MCF 10A (cell line): Measurements from ENCODE around the gene GPR179. TPM values are rescaled to one million over a fixed set of nuclear protein-coding genes. Genes with fewer than 3 reads are reported as not detected.

Source experiments
- BruUV-seq: library from RNA; stranded (reverse); fragments of 400-500 nt; replicated peaks from 2 replicates; lab custom pipeline; 2021; lab: Mats Ljungman, UMichigan
- CTCF ChIA-PET: fragments of 300-600 bp; sonication (Branson Sonifier 250); formaldehyde crosslinking; extraction: SDS; loops from one replicate; lab custom pipeline; 2021; ENCODE audit warnings: antibody characterized with exemption, inconsistent platforms; lab: Yijun Ruan, JAX
- POLR2A ChIA-PET: fragments of 300-600, 350-650 bp; sonication (Branson Sonifier 250); formaldehyde crosslinking; extraction: SDS; loops from one replicate; lab custom pipeline; 2020; ENCODE audit warnings: antibody characterized with exemption, inconsistent platforms; lab: Yijun Ruan, JAX
- DNase-seq: peaks from one replicate; pipeline ENCODE4 v3.0.0-alpha.2; 2018; ENCODE audit not compliant: unreplicated experiment
- H3K27ac Mint-ChIP-seq: one replicate; pipeline ENCODE4 v1.8.0; 2022; ENCODE audit warnings: mild to moderate bottlenecking, low read depth, mixed read lengths; ENCODE audit not compliant: unreplicated experiment
- H3K27me3 Mint-ChIP-seq: one replicate; pipeline ENCODE4 v1.8.0; 2022; ENCODE audit warnings: mixed read lengths; ENCODE audit not compliant: insufficient read depth, unreplicated experiment
- H3K36me3 Mint-ChIP-seq: one replicate; pipeline ENCODE4 v1.8.0; 2022; ENCODE audit warnings: mild to moderate bottlenecking, moderate library complexity, mixed read lengths; ENCODE audit not compliant: insufficient read depth, unreplicated experiment
- H3K4me1 Mint-ChIP-seq: one replicate; pipeline ENCODE4 v1.8.0; 2022; ENCODE audit warnings: mixed read lengths; ENCODE audit not compliant: insufficient read depth, unreplicated experiment
- H3K4me3 Mint-ChIP-seq: one replicate; pipeline ENCODE4 v1.8.0; 2022; ENCODE audit warnings: mild to moderate bottlenecking, moderate library complexity, mixed read lengths; ENCODE audit not compliant: unreplicated experiment
- H3K9me3 Mint-ChIP-seq: one replicate; pipeline ENCODE4 v1.8.0; 2022; ENCODE audit warnings: mixed read lengths; ENCODE audit not compliant: unreplicated experiment
- intact Hi-C: fragments of 100-400 bp; cut with micrococcal nuclease; formaldehyde crosslinking; loops from 2 replicates; pipeline ENCODE4 v1.14.1; 2022
- total RNA-seq: library from RNA; stranded (reverse); gene quantifications from 2 replicates; pipeline ENCODE4 v1.2.3, GENCODE V29; 2022
- TF ChIP-seq, protein P1 (sequence below): fragments of 200-600 bp; IDR thresholded peaks from one replicate; pipeline ENCODE4 v1.8.0; 2022; ENCODE audit warnings: antibody characterized with exemption, mild to moderate bottlenecking; ENCODE audit not compliant: unreplicated experiment

Gene GPR179
- total RNA-seq, 1 experiment from 2014 or later = 0.09 TPM

DNA sequence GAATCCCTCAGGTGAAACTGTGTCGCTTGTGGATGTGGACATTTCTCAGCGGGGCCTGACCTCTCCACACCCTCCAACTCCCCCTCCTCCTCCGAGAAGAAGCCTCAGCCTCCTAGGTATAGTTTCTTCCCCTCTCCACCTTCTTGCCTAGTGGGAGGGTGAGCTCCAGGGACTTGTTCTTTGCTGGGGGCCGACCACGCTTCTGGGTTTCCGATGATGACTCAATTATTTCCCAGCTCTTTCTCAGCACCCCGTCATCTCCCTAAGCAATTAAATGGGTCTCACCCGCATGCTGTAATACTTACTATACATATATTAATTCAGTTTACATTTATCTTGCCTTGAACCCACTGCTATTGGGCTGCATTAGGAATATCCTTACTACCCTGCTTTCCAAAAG is 21.0 kb upstream of the GPR179 start:
- DNase-seq = no peak
- no peak overlapping the region for H3K27ac Mint-ChIP-seq
- BruUV-seq = no TSS peak
- TF ChIP-seq, protein P1, sequence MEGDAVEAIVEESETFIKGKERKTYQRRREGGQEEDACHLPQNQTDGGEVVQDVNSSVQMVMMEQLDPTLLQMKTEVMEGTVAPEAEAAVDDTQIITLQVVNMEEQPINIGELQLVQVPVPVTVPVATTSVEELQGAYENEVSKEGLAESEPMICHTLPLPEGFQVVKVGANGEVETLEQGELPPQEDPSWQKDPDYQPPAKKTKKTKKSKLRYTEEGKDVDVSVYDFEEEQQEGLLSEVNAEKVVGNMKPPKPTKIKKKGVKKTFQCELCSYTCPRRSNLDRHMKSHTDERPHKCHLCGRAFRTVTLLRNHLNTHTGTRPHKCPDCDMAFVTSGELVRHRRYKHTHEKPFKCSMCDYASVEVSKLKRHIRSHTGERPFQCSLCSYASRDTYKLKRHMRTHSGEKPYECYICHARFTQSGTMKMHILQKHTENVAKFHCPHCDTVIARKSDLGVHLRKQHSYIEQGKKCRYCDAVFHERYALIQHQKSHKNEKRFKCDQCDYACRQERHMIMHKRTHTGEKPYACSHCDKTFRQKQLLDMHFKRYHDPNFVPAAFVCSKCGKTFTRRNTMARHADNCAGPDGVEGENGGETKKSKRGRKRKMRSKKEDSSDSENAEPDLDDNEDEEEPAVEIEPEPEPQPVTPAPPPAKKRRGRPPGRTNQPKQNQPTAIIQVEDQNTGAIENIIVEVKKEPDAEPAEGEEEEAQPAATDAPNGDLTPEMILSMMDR = no peak
- no peaks in the 10 kb centered on the region for H3K9me3 Mint-ChIP-seq
- H3K36me3 Mint-ChIP-seq = peaks cover 35% of the 10 kb centered on the region
- POLR2A ChIA-PET = interaction anchor here (1.0 kb wide), 1 partner anchor 12 kb away, joined by 5 read pairs; no protein-coding TSS in a partner anchor
- H3K4me3 Mint-ChIP-seq = no peak overlapping the region
- intact Hi-C loops = no loop called here
- peaks cover 12% of the 10 kb centered on the region for H3K4me1 Mint-ChIP-seq
- CTCF ChIA-PET = interaction anchor here (0.6 to 1.7 kb wide), 5 partner anchors 10 to 117 kb away, joined by 3 to 4 read pairs (median 3); no protein-coding TSS in a partner anchor
- no peaks in the 10 kb centered on the region for H3K27me3 Mint-ChIP-seq

DNA sequence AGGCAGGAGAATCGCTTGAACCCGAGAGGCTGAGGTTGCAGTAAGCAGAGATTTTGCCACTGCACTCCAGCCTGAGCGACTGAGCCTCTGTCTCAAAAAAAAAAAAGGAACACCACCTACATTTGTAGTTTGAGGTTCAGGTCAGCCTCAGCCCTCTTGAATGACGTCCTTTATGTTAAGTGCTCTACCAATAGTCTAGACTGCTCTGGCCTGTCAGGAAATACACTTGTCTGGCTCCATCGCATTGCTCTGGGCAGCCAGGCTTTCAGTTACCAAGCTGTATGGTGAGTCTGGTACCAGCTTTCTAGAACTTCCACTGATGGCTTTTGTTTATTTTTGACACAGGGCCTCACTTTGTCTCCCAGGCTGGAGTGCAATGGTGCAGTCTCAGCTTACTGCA is 19.3 kb upstream of the GPR179 start:
- no peak overlapping the region for H3K4me3 Mint-ChIP-seq
- peaks cover 18% of the 10 kb centered on the region for H3K36me3 Mint-ChIP-seq
- ChIA-PET POLR2A (no interaction called here), CTCF (interaction anchor here (0.9 to 5.4 kb wide), 4 partner anchors 8 to 52 kb away, joined by 3 to 25 read pairs (median 5); partner anchors contain the start of gene SOCS7)
- peaks cover 21% of the 10 kb centered on the region for H3K4me1 Mint-ChIP-seq
- TF ChIP-seq, protein P1 = no peak
- no peak overlapping the region for H3K27ac Mint-ChIP-seq
- H3K9me3 Mint-ChIP-seq = no peaks in the 10 kb centered on the region
- intact Hi-C loops = no loop called here
- BruUV-seq = no TSS peak
- no peaks in the 10 kb centered on the region for H3K27me3 Mint-ChIP-seq
- no peak for DNase-seq

DNA sequence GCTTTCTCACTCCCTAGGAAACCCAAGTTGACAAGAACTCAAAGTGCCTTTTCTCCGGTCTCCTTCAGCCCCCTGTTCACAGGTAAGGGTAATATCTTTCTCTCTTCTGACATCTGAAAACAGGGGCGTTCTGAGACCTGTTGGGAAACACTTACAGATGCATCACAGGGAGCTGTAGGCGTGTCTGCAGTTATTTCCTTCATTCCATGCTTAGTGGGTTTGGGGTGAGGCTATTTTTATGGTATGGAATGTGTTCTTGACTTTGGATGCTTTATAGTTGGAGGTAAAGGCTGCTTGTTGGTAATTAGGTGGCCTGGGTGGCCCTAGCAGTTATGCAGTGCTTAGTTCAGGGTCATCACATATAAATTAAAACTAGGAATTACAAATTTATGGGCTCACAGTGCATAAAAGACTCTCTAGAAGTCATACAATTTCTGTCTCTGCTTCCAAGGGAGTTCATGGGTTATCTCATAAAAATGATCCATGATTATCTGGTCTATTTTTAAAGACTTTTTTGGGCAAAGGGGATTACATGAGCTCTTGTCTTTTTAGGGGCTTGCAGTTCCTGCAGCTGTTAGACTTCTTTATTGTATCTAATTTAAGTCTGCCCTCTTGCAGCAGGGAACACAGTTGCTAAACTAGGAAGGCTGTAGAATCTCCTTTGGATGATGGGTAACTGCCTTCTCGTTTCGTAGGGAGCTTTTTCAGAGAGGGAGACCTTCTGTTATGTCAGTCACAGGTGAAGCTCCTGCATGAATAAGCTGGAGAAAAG is 18.1 kb upstream of the GPR179 start:
- Mint-ChIP-seq H3K4me3 (no peak overlapping the region), H3K4me1 (peaks cover 30% of the 10 kb centered on the region), H3K27ac (no peak overlapping the region), H3K36me3 (peaks cover 6% of the 10 kb centered on the region), H3K27me3 (no peaks in the 10 kb centered on the region), H3K9me3 (no peaks in the 10 kb centered on the region)
- intact Hi-C loops = no loop called here
- BruUV-seq = no TSS peak
- TF ChIP-seq, protein P1 = no peak
- ChIA-PET POLR2A (interaction anchor here (0.7 to 1.4 kb wide), 3 partner anchors 9 to 10 kb away, joined by 3 to 5 read pairs (median 3); partner anchors contain the start of gene SOCS7), CTCF (interaction anchor here (2.0 to 5.4 kb wide), 2 partner anchors 13 to 53 kb away, joined by 6 to 25 read pairs; no protein-coding TSS in a partner anchor)
- no peak for DNase-seq
